HepG2 (cell line): ENCODE measurements around the gene LYRM4. TPM values are rescaled to one million over a fixed set of nuclear protein-coding genes. Genes with fewer than 3 reads are reported as not detected.

Experiments used
- ATAC-seq: fragments of 200-7000 bp; cut with Tn5 transposase; 3 replicates; pipeline ENCODE4 v1.9.1; 2020; ENCODE audit warnings: mild to moderate bottlenecking, moderate library complexity
- BruUV-seq: library from RNA; stranded (reverse); fragments of 400-500 nt; replicated peaks from 2 replicates; lab custom pipeline; 2021; lab: Mats Ljungman, UMichigan
- CTCF ChIA-PET: fragments of 300-600 bp; formaldehyde crosslinking; extraction: SDS; loops from one replicate; lab custom pipeline; 2021; ENCODE audit warnings: low total read pairs, inconsistent platforms, low intra/inter-chr PET ratio; lab: Yijun Ruan, JAX
- POLR2A ChIA-PET: fragments of 350-600 bp; sonication (Branson Sonifier 250); formaldehyde crosslinking; loops from one replicate; lab custom pipeline; 2020; ENCODE audit warnings: antibody characterized with exemption, inconsistent platforms; lab: Yijun Ruan, JAX
- DNase-seq: peaks from one replicate; pipeline ENCODE4 v3.0.0-alpha.2; 2015; ENCODE audit warnings: low spot score
- FAIRE-seq: peaks from 3 replicates; lab custom pipeline; 2011; peaks lifted over from hg19 to GRCh38; lab: Jason Lieb, UNC
- H2AFZ ChIP-seq: one replicate; pipeline ENCODE4 v1.6.1; 2011; ENCODE audit warnings: low read length, inconsistent platforms
- H3K27ac ChIP-seq: fragments of 300-600 bp; 3 replicates; pipeline ENCODE4 v1.8.0; 2011; ENCODE audit warnings: mixed run types, mild to moderate bottlenecking, mixed read lengths, low read length, inconsistent platforms; ENCODE audit not compliant: insufficient read depth; ENCODE audit errors: extremely low read length
- H3K27me3 ChIP-seq, 2 experiments: fragments of 200-600 bp in 1 of 2; 2 replicates in 1 of 2; 3 replicates in 1 of 2; pipeline versions ENCODE4 v1.6.0 to v1.8.0; 2011; ENCODE audit warnings: low read length in 2 of 2, mild to moderate bottlenecking in 2 of 2, moderate library complexity in 2 of 2, inconsistent platforms in 1 of 2; ENCODE audit not compliant: insufficient read depth in 2 of 2, control insufficient read depth in 1 of 2
- H3K36me3 ChIP-seq, 2 experiments: fragments of 200-600 bp in 1 of 2; replicated peaks in 1 of 2; 2 replicates in 1 of 2; 3 replicates in 1 of 2; pipeline versions ENCODE4 v1.5.1 to v1.8.0; 2011; ENCODE audit warnings: low read length in 2 of 2, inconsistent platforms in 1 of 2; ENCODE audit not compliant: insufficient read depth in 2 of 2, control insufficient read depth in 1 of 2
- H3K4me1 ChIP-seq: 2 replicates; pipeline ENCODE4 v1.5.1; 2012; ENCODE audit warnings: low read length, inconsistent platforms; ENCODE audit not compliant: insufficient read depth
- H3K4me2 ChIP-seq: 2 replicates; pipeline ENCODE4 v1.6.0; 2011; ENCODE audit warnings: low read depth, low read length, inconsistent platforms
- H3K4me3 ChIP-seq, 3 experiments: fragments of 200-600 bp in 1 of 3; sonication (generic), shearing (Covaris generic) in 1 of 3; replicated peaks in 1 of 3; 2 replicates each; pipeline ENCODE4 v1.5.1; 2011 to 2016; ENCODE audit warnings: low read length in 3 of 3, inconsistent platforms in 2 of 3, low read depth in 2 of 3, mild to moderate bottlenecking in 2 of 3, control low read depth in 1 of 3, mixed read lengths in 1 of 3; ENCODE audit not compliant: insufficient read depth in 1 of 3
- H3K79me2 ChIP-seq: one replicate; pipeline ENCODE4 v1.6.1; 2011; ENCODE audit warnings: low read length, inconsistent platforms; ENCODE audit not compliant: insufficient read depth
- H3K9ac ChIP-seq: 2 replicates; pipeline ENCODE4 v1.6.0; 2011; ENCODE audit warnings: mild to moderate bottlenecking, low read depth, low read length, inconsistent platforms; ENCODE audit not compliant: insufficient read depth
- H3K9me3 ChIP-seq: 2 replicates; pipeline ENCODE4 v1.5.1; 2012; ENCODE audit warnings: mild to moderate bottlenecking, low read length
- H4K20me1 ChIP-seq: 2 replicates; pipeline ENCODE4 v1.6.0; 2011; ENCODE audit warnings: inconsistent platforms, mild to moderate bottlenecking, low read length, moderate library complexity; ENCODE audit not compliant: insufficient read depth
- EP300 ChIP-seq, 3 experiments: sonication (generic) in 1 of 3; formaldehyde crosslinking in 1 of 3; IDR thresholded peaks; 2 replicates each; pipeline versions ENCODE4 v1.5.1 to v1.6.1; 2011 to 2020; ENCODE audit warnings: low read depth in 2 of 3, low read length in 2 of 3, borderline replicate concordance in 1 of 3, improper control_type of control experiment in 1 of 3, mild to moderate bottlenecking in 1 of 3, missing genetic modification reagents in 1 of 3, moderate library complexity in 1 of 3
- HES4 ChIP-seq: sonication (generic); formaldehyde crosslinking; IDR thresholded peaks from 2 replicates; pipeline ENCODE4 v1.9.0; 2021; ENCODE audit warnings: mild to moderate bottlenecking, missing genetic modification reagents, borderline replicate concordance
- NONO ChIP-seq, 2 experiments: fragments of 450-650 bp in 1 of 2; sonication (generic) in 1 of 2; formaldehyde crosslinking in 1 of 2; IDR thresholded peaks in 1 of 2; conservative IDR thresholded peaks in 1 of 2; 2 replicates each; pipeline versions ENCODE4 v1.6.1 to v1.8.0; 2017 to 2022; ENCODE audit warnings: mild to moderate bottlenecking in 1 of 2, missing genetic modification reagents in 1 of 2, moderate library complexity in 1 of 2
- PHF20 ChIP-seq: sonication (generic); formaldehyde crosslinking; IDR thresholded peaks from 2 replicates; pipeline ENCODE4 v1.5.0; 2020; ENCODE audit warnings: mild to moderate bottlenecking, missing genetic modification reagents
- PRDM10 ChIP-seq: sonication (generic); formaldehyde crosslinking; IDR thresholded peaks from 2 replicates; pipeline ENCODE4 v1.4.0; 2020; ENCODE audit warnings: low read depth, missing genetic modification reagents
- SALL1 ChIP-seq: sonication (generic); formaldehyde crosslinking; IDR thresholded peaks from 2 replicates; pipeline ENCODE4 v1.8.0; 2022; ENCODE audit warnings: mild to moderate bottlenecking, missing genetic modification reagents
- SPEN ChIP-seq: sonication (generic); formaldehyde crosslinking; IDR thresholded peaks from 2 replicates; pipeline ENCODE4 v1.5.1; 2020; ENCODE audit warnings: low read depth, mild to moderate bottlenecking, missing genetic modification reagents
- SRSF9 ChIP-seq: fragments of 200-400 bp; formaldehyde crosslinking; IDR thresholded peaks from 2 replicates; pipeline ENCODE4 v1.6.1; 2018; ENCODE audit warnings: borderline replicate concordance, mild to moderate bottlenecking, low read depth, low read length; ENCODE audit not compliant: insufficient read depth, poor library complexity, severe bottlenecking
- TBL1XR1 ChIP-seq: fragments of 150-350 bp; IDR thresholded peaks from 2 replicates; pipeline ENCODE4 v1.6.1; 2014; ENCODE audit warnings: borderline replicate concordance, low read length; ENCODE audit not compliant: partially characterized antibody
- ZFP36 ChIP-seq: fragments of 150-350 bp; IDR thresholded peaks from 2 replicates; pipeline ENCODE4 v1.6.1; 2018; ENCODE audit warnings: borderline replicate concordance, low read length, low read depth; ENCODE audit not compliant: partially characterized antibody
- ZKSCAN8 ChIP-seq: IDR thresholded peaks from 2 replicates; pipeline ENCODE4 v1.6.1; 2016; ENCODE audit warnings: borderline replicate concordance, missing genetic modification reagents, missing compliant biosample characterization
- ZNF414 ChIP-seq: sonication (generic); formaldehyde crosslinking; IDR thresholded peaks from 2 replicates; pipeline ENCODE4 v1.5.0; 2020; ENCODE audit warnings: missing genetic modification reagents
- ZNF672 ChIP-seq: sonication (generic); formaldehyde crosslinking; IDR thresholded peaks from 2 replicates; pipeline ENCODE4 v1.8.1; 2022; ENCODE audit warnings: missing genetic modification reagents
- ZNF788 ChIP-seq: sonication (generic); formaldehyde crosslinking; IDR thresholded peaks from 2 replicates; pipeline ENCODE4 v1.5.0; 2020; ENCODE audit warnings: mild to moderate bottlenecking, missing genetic modification reagents, borderline replicate concordance
- WGBS: methylation state at CpG from one replicate; pipeline ENCODE4 v1.1.6; 2017; ENCODE audit warnings: low lambda C conversion rate; 5-methylcytosine and 5-hydroxymethylcytosine counted together
- in situ Hi-C: cut with HindIII; loops from 2 replicates; pipeline ENCODE4 v1.10.0; 2017; ENCODE audit warnings: low pct_unique_long_range_greater_than_20kb; ENCODE audit not compliant: extremely low pct_ligation_motif_present
- intact Hi-C: fragments of 100-400 bp; cut with micrococcal nuclease; formaldehyde crosslinking; loops from one replicate; pipeline ENCODE4 v1.10.0; 2022; ENCODE audit not compliant: unreplicated experiment
- polyA plus RNA-seq, 8 experiments: library from polyadenylated mRNA; depleted of rRNA in 3 of 8; stranded (reverse) in 7 of 8; unstranded in 1 of 8; fragments of >200 nt; fragmentation: Illumina TruSeq in 4 of 8; extraction: Trizol in 4 of 8; gene quantifications; 2 replicates each; pipeline versions ENCODE4 v1.2.1 to v1.2.3, GENCODE V29; 2011 to 2016; ENCODE audit warnings: low read depth in 4 of 8, missing spikeins in 1 of 8, mixed read lengths in 1 of 8; ENCODE audit not compliant: insufficient read depth in 1 of 8
- total RNA-seq, 5 experiments: library from RNA; depleted of rRNA; stranded (reverse); fragments of >200 nt; fragmentation: Illumina TruSeq; extraction: Trizol; gene quantifications; 2 replicates each; pipeline ENCODE4 v1.2.3, GENCODE V29; 2016; ENCODE audit warnings: low read depth in 1 of 5

LYRM4 gene
- total and polyA plus RNA-seq, 2 of the 13 experiments (the other 11 are each of a cell fraction or from before 2014, with no cell fraction given), result 64.6 to 67.5 TPM

GRCh38 chr6:5211492-5211891 lies 49.3 kb downstream of the LYRM4 start (continued):
- TF ChIP-seq PRDM10 (CRISPR knock-in tag) (no peak), NONO (IDR thresholded peaks at IDR 0.05) (no peak), NONO (CRISPR knock-in tag; conservative IDR thresholded peaks at IDR 0.05) (no peak), SALL1 (CRISPR knock-in tag) (no peak), TBL1XR1 (no peak), EP300 (IDR thresholded peaks at IDR 0.05; ENCODE audit: low read depth in 2 of 2, low read length in 2 of 2) (no peak), EP300 (CRISPR knock-in tag; IDR thresholded peaks at IDR 0.05; ENCODE audit: borderline replicate concordance) (no peak), ZKSCAN8 (CRISPR knock-in tag) (no peak), PHF20 (CRISPR knock-in tag) (no peak)

GRCh38 chr6:5208471-5208971 lies 52.2 kb downstream of the LYRM4 start:
- H3K4me1 ChIP-seq, result peaks cover 33% of the 10 kb centered on the region
- no peak for DNase-seq
- no peak for ATAC-seq
- H3K27ac ChIP-seq, result no peak overlapping the region
- H3K27me3 ChIP-seq, result no peaks in the 10 kb centered on the region
- POLR2A ChIA-PET, result no interaction called here
- H2AFZ ChIP-seq, result no peak overlapping the region
- no TSS peak for BruUV-seq
- H3K79me2 ChIP-seq, result peaks cover 10% of the 10 kb centered on the region
- 97% methylated on average over 5 of the region's 5 CpGs for WGBS
- intact Hi-C loops, result loop anchor here (5.0 kb wide), 2 partner anchors 66 to 151 kb away; no protein-coding TSS in a partner anchor
- no peak for TF ChIP-seq SRSF9
- TF ChIP-seq ZFP36, result no peak
- TF ChIP-seq ZNF788, result no peak
- TF ChIP-seq SPEN (CRISPR knock-in tag), result no peak
- no peak for TF ChIP-seq ZNF414 (CRISPR knock-in tag)
- TF ChIP-seq ZNF672 (CRISPR knock-in tag), result no peak
- no peak for TF ChIP-seq HES4 (CRISPR knock-in tag)
- in situ Hi-C loops, result no loop called here
- H4K20me1 ChIP-seq, result no peaks in the 10 kb centered on the region
- H3K4me3 ChIP-seq, result no peak overlapping the region
- CTCF ChIA-PET, result no interaction called here
- no peak for FAIRE-seq
- H3K9me3 ChIP-seq, result no peaks in the 10 kb centered on the region
- H3K4me2 ChIP-seq, result no peak overlapping the region
- peaks cover 7 to 39% of the 10 kb centered on the region in 2 experiments for H3K36me3 ChIP-seq
- H3K9ac ChIP-seq, result no peak overlapping the region
